HG02678 (cell line): ENCODE results near the gene PRRG2.

Experiments used
- ATAC-seq: cut with Tn5 transposase; IDR thresholded peaks from one replicate; pipeline ENCODE4 v1.9.1; 2021; ENCODE audit warnings: mild to moderate bottlenecking, moderate library complexity; ENCODE audit not compliant: unreplicated experiment

PRRG2 gene

GRCh38 chr19:49581007-49581508 is at the start of gene PRRG2:
Gene PRRG2, plus strand, starts transcription at chr19:49581316. Its CDS starts 1,904 bp downstream, at chr19:49583220.
- no peak for ATAC-seq

GRCh38 chr19:49533551-49534488 is 47.3 kb upstream of the PRRG2 start:
- ATAC-seq: peak; percentile 74

DNA sequence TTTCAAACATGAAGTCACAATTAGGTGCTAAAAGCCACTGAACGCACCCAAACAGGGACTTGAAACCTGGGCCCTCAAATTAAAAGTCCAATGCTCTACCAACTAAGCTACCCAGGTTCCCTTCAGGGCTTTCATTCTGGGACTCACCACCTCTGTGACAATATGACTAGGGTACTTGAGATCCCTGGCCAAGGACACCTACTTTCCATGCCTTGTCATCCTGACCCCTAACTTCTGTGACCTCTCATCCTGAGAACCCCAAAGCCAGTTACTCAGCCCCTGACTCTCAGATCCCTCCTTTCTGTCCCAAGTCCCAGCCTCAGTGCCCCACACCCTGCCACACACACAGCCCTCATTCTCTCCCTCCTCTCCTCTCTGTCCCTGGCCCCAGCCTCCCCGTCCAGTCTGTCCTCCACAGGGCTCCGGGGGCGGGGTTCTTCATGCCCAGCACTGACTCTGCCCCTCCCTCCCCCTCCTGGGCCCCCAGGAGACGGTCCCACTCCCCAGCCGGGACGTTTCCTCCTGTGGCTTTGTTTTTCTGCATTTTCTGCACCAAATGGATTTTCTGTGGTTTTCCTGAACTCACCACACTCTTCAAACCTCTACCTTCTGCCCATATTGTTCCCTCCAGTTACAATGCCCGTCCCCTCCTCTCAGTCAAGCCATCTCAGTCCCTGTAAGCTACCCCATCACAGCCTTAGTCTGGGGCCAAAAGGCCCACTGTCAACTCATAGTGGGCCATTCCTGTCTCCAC is 46.3 kb upstream of the PRRG2 start:
- no peak for ATAC-seq

DNA sequence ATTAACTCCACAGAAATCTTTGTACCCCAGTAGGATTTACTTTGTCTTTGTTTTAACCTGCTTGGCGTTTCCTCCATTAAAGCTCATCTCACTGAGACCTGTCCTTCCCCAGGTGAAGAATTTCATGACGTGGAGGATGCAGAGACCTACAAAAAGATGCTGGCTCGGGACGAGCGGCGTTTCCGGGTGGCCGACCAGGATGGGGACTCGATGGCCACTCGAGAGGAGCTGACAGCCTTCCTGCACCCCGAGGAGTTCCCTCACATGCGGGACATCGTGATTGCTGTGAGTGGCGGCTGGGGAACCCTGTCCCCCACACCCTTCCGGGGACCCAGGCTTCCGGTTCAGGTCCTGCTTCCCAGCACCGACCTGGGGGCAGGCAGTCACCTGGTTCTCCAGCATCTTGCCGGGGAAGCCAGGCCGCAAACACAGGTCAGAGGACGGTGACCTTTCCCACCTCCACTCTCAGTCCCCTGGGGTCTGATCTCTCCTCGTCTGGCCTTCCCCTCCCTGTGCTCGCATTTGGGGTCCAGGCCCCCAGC is 44.1 kb upstream of the PRRG2 start:
- ATAC-seq: no peak

GRCh38 chr19:49538643-49539042 is 42.5 kb upstream of the PRRG2 start:
- ATAC-seq: no peak

- ATAC-seq: no peak
These were observed 41.7 kb upstream of the PRRG2 start for GRCh38 chr19:49539192-49539952.

- no peak for ATAC-seq
These were observed 39.2 kb upstream of the PRRG2 start for GRCh38 chr19:49541914-49542313.

DNA sequence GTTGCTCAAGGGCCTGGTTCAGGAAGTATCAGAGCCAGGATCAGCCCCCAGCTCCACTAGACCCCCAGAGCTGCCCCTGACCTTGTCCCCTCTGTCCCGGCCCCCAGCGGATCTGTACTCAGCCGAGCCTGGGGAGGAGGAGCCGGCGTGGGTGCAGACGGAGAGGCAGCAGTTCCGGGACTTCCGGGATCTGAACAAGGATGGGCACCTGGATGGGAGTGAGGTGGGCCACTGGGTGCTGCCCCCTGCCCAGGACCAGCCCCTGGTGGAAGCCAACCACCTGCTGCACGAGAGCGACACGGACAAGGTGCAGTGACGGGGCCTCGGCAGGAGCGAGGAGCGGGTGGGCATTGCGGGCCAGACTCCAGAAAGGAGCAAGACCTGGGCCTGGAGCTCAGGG is 38.7 kb upstream of the PRRG2 start:
- ATAC-seq: no peak

DNA sequence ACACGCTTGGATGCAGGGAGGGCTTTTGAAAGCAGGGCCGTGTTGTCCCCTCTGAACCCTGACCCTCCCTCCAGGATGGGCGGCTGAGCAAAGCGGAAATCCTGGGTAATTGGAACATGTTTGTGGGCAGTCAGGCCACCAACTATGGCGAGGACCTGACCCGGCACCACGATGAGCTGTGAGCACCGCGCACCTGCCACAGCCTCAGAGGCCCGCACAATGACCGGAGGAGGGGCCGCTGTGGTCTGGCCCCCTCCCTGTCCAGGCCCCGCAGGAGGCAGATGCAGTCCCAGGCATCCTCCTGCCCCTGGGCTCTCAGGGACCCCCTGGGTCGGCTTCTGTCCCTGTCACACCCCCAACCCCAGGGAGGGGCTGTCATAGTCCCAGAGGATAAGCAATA is 38.1 kb upstream of the PRRG2 start:
- ATAC-seq: no peak

DNA sequence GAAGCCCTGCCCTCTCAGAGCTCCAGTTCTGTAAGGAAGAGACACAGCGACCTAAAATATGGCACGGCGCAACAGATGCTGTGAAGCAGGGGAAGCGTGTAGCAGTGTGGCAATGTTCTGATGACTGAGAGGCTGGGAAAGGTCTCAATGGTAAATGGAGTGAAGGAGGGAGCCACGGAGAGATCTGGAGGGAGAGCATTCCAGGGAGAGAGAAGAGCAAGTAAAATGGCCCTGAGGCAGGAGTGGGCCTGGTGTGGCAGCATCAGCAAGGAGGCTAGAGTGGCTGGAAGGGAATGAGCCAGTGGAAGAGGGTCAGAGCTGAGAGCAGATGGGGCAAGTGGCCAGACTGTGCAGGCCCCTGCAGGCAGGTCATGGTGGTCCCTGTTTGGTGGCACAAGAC is 37.0 kb upstream of the PRRG2 start:
- no peak for ATAC-seq

DNA sequence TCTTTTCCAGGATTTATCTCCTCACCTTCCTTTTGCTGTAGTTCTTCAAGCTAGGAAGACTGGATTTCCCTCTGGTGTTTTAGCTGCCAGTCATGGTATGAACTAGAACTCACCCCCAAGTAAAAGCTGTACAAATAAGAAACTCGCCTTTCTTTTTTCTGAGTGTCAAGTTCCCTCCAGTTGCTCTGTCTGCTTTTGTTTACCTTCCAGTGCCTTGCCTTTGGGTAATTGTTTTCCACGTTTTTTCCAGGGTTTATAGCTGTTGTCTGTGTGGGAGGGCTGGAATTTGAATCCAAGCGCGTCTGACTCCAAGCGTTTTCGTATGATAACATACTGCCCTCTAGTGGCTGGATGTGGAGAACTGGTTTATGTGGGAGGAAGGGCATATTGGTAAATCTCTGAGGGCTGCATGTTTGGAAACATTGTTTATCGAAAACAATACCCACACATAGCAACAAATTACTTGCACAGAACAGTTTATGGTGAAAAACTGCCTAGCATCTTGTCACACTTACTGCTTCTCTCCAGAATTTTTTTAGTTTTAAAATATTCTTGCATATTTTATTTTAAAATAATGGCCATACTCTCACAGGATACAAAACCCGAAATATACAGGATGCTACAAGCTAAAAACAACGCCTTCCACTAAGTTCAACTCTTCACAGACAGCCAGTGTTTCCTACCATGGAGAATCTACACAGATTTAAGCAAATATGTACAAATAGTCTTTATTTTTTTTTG is 34.1 kb upstream of the PRRG2 start:
- no peak for ATAC-seq

- ATAC-seq: no peak
These were observed 32.1 kb upstream of the PRRG2 start for GRCh38 chr19:49549045-49549444.

- no peak for ATAC-seq
These were observed 29.6 kb upstream of the PRRG2 start for GRCh38 chr19:49551531-49551930.

- ATAC-seq: no peak
These were observed 28.4 kb upstream of the PRRG2 start for GRCh38 chr19:49552749-49553148.

DNA sequence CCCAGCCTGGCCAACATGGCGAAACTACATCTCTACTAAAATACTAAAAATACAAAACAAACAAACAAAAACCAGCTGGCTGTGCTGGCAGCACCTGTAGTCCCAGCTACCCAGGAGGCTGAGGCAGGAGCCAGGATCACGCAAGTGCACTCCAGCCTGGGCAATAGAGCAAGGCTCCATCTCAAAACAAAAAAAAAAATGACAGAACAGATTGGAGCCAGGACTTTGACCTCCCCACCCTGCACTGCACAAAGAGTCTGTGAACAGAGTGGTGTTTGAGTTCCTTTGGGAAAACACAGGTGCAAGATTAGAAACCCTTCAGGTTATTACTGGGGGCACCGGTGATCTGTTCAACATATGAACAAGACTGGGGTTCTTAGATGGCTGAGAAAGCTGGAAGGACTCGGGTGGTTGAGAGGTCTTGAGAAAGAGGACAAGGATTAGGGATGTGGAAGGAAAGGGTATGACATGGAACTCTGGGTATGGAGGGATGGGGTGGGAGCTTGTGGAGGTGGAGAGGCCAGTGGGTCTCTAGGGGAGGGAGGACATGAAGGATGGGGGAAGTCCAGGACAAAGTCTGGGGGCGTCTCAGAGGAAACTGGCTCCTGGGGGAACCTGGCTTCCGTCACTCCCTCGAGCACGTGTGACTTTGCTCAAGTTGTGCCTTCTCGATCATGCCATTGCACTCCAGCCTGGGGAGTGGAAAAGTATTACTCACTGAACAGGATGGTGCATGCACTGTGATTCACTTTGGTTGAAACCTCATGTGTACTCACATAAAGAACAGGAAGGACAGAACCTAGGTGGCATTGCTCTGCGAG is 27.5 kb upstream of the PRRG2 start:
- no peak for ATAC-seq

- no peak for ATAC-seq
These were observed 26.4 kb upstream of the PRRG2 start for GRCh38 chr19:49554701-49555181.

GRCh38 chr19:49555600-49556411 is 25.3 kb upstream of the PRRG2 start:
- ATAC-seq: no peak
